K562 (cell line): Measurements from ENCODE around the gene ARHGEF10L. TPM values are rescaled to one million over a fixed set of nuclear protein-coding genes. Genes with fewer than 3 reads are reported as not detected.

Source experiments
- ATAC-seq: fragments of 200-7000 bp; cut with Tn5 transposase; 3 replicates; pipeline ENCODE4 v1.9.1; 2020; ENCODE audit warnings: moderate library complexity
- BruUV-seq: library from RNA; stranded (reverse); fragments of 400-500 nt; replicated peaks from 2 replicates; lab custom pipeline; 2021; lab: Mats Ljungman, UMichigan
- CTCF ChIA-PET: fragments of 300-600 bp; formaldehyde crosslinking; extraction: SDS; loops from one replicate; lab custom pipeline; 2021; ENCODE audit warnings: low intra/inter-chr PET ratio; lab: Yijun Ruan, JAX
- POLR2A ChIA-PET: fragments of 300-600, 350-650 bp; sonication (Branson Sonifier 250); formaldehyde crosslinking; extraction: SDS; loops from one replicate; lab custom pipeline; 2021; ENCODE audit warnings: antibody characterized with exemption, inconsistent platforms; lab: Yijun Ruan, JAX
- DNase-seq, 4 experiments: peaks; one replicate each; pipeline versions ENCODE4 v3.0.0 to v3.0.0-alpha.2; 2011 to 2018; ENCODE audit warnings: low spot score in 3 of 4, mixed read lengths in 3 of 4; ENCODE audit errors: extremely low read depth in 1 of 4
- FAIRE-seq: peaks from 2 replicates; lab custom pipeline; 2011; peaks lifted over from hg19 to GRCh38; lab: Jason Lieb, UNC
- H2AFZ ChIP-seq: 2 replicates; pipeline ENCODE4 v1.6.0; 2011; ENCODE audit warnings: low read depth, low read length, control low read depth, inconsistent platforms
- H3K27ac ChIP-seq: fragments of 200-600 bp; 3 replicates; pipeline ENCODE4 v1.8.0; 2011; ENCODE audit warnings: low read depth, mild to moderate bottlenecking, control low read depth, inconsistent platforms, low read length, moderate library complexity, mixed read lengths; ENCODE audit errors: extremely low read depth
- H3K27me3 ChIP-seq, 2 experiments: fragments of 300-600 bp in 1 of 2; 2 replicates in 1 of 2; 3 replicates in 1 of 2; pipeline versions ENCODE4 v1.6.0 to v1.8.0; 2011; ENCODE audit warnings: inconsistent platforms in 2 of 2, low read length in 2 of 2, mild to moderate bottlenecking in 1 of 2, mixed read lengths in 1 of 2, moderate library complexity in 1 of 2; ENCODE audit not compliant: control insufficient read depth in 2 of 2, insufficient read depth in 2 of 2
- H3K36me3 ChIP-seq: fragments of 300-600 bp; 3 replicates; pipeline ENCODE4 v1.8.0; 2011; ENCODE audit warnings: mild to moderate bottlenecking, low read length, inconsistent platforms; ENCODE audit not compliant: control insufficient read depth, insufficient read depth
- H3K4me1 ChIP-seq, 2 experiments: fragments of 200-600 bp in 1 of 2; replicated peaks in 1 of 2; 2 replicates in 1 of 2; 3 replicates in 1 of 2; pipeline versions ENCODE4 v1.5.1 to v1.8.0; 2011; ENCODE audit warnings: inconsistent platforms in 2 of 2, low read length in 2 of 2, mild to moderate bottlenecking in 1 of 2, mixed read lengths in 1 of 2, moderate library complexity in 1 of 2; ENCODE audit not compliant: control insufficient read depth in 2 of 2, insufficient read depth in 2 of 2
- H3K4me2 ChIP-seq: 2 replicates; pipeline ENCODE4 v1.6.1; 2011; ENCODE audit warnings: low read length, control low read depth, inconsistent platforms, mixed read lengths; ENCODE audit not compliant: insufficient read depth
- H3K4me3 ChIP-seq: fragments of 200-600 bp; sonication (generic), shearing (Covaris generic); 2 replicates; pipeline ENCODE4 v1.5.1; 2016; ENCODE audit warnings: control low read depth, inconsistent platforms
- H3K79me2 ChIP-seq: fragments of 200-600 bp; 3 replicates; pipeline ENCODE4 v1.8.0; 2011; ENCODE audit warnings: low read length, inconsistent platforms; ENCODE audit not compliant: control insufficient read depth, insufficient read depth
- H3K9ac ChIP-seq, 2 experiments: 2 replicates each; pipeline versions ENCODE4 v1.6.0 to v1.6.1; 2011; ENCODE audit warnings: low read depth in 2 of 2, low read length in 2 of 2, control low read depth in 1 of 2, inconsistent platforms in 1 of 2, mild to moderate bottlenecking in 1 of 2, mixed read lengths in 1 of 2; ENCODE audit not compliant: insufficient read depth in 1 of 2
- H3K9me1 ChIP-seq: one replicate; pipeline ENCODE4 v1.6.0; 2011; ENCODE audit warnings: inconsistent platforms, mild to moderate bottlenecking, low read length, moderate library complexity; ENCODE audit not compliant: control insufficient read depth, insufficient read depth
- H3K9me3 ChIP-seq: replicated peaks from 2 replicates; pipeline ENCODE4 v1.5.1; 2011; ENCODE audit warnings: low read depth, low read length, inconsistent platforms; ENCODE audit not compliant: control insufficient read depth, insufficient read depth
- H4K20me1 ChIP-seq: replicated peaks from 2 replicates; pipeline ENCODE4 v1.6.1; 2011; ENCODE audit warnings: low read length, inconsistent platforms, mixed read lengths; ENCODE audit not compliant: control insufficient read depth, insufficient read depth
- CHCHD3 ChIP-seq: fragments of 250-450 bp; sonication (Bioruptor Pico); IDR thresholded peaks from 2 replicates; pipeline ENCODE4 v2.1.2; 2022; ENCODE audit warnings: mild to moderate bottlenecking
- CTBP1 ChIP-seq: fragments of 450-650 bp; IDR thresholded peaks from 2 replicates; pipeline ENCODE4 v1.6.1; 2016; ENCODE audit warnings: borderline replicate concordance
- DACH1 ChIP-seq: fragments of 450-650 bp; IDR thresholded peaks from 2 replicates; pipeline ENCODE4 v1.6.1; 2018; ENCODE audit not compliant: partially characterized antibody
- E2F3 ChIP-seq: fragments of 250-450 bp; sonication (Bioruptor Pico); IDR thresholded peaks from 2 replicates; pipeline ENCODE4 v1.4.0; 2020; ENCODE audit warnings: mild to moderate bottlenecking
- E2F8 ChIP-seq: fragments of 450-650 bp; IDR thresholded peaks from 2 replicates; pipeline ENCODE4 v1.7.1; 2018; ENCODE audit warnings: mild to moderate bottlenecking, low read depth; ENCODE audit not compliant: partially characterized antibody
- ETV5 ChIP-seq: sonication (generic); formaldehyde crosslinking; IDR thresholded peaks from 2 replicates; pipeline ENCODE4 v1.4.0; 2020; ENCODE audit warnings: low read depth, mild to moderate bottlenecking, missing genetic modification reagents
- HDAC1 ChIP-seq, 2 experiments: fragments of 450-650 bp; IDR thresholded peaks; 2 replicates each; pipeline ENCODE4 v1.6.1; 2016 to 2017; ENCODE audit warnings: inconsistent platforms in 1 of 2, mild to moderate bottlenecking in 1 of 2, moderate library complexity in 1 of 2
- HDAC2 ChIP-seq: fragments of 450-650 bp; IDR thresholded peaks from 2 replicates; pipeline ENCODE4 v1.6.1; 2016; ENCODE audit warnings: mild to moderate bottlenecking
- MTA3 ChIP-seq: fragments of 450-650 bp; formaldehyde crosslinking; IDR thresholded peaks from 2 replicates; pipeline ENCODE4 v1.6.1; 2017; ENCODE audit warnings: mild to moderate bottlenecking, borderline replicate concordance
- NFRKB ChIP-seq: fragments of 450-650 bp; IDR thresholded peaks from 2 replicates; pipeline ENCODE4 v1.6.1; 2016; ENCODE audit warnings: low read depth
- SMARCA4 ChIP-seq: fragments of 450-650 bp; IDR thresholded peaks from 2 replicates; pipeline ENCODE4 v1.6.1; 2016
- SP1 ChIP-seq: sonication (generic); formaldehyde crosslinking; IDR thresholded peaks from 2 replicates; pipeline ENCODE4 v1.8.1; 2022; ENCODE audit warnings: mild to moderate bottlenecking, missing genetic modification reagents
- TAF9B ChIP-seq: fragments of 450-650 bp; IDR thresholded peaks from 2 replicates; pipeline ENCODE4 v1.6.1; 2018; ENCODE audit warnings: mild to moderate bottlenecking; ENCODE audit not compliant: partially characterized antibody
- ZNF24 ChIP-seq: fragments of 450-650 bp; IDR thresholded peaks from 2 replicates; pipeline ENCODE4 v1.6.1; 2016
- ZNF717 ChIP-seq: fragments of 250-450 bp; sonication (Bioruptor Pico); IDR thresholded peaks from 2 replicates; pipeline ENCODE4 v1.5.0; 2021
- WGBS: fragments of 100-300 bp; shearing (Covaris generic); methylation state at CpG from one replicate; pipeline ENCODE4 v1.1.6; 2016; ENCODE audit warnings: low coverage, mixed read lengths; ENCODE audit not compliant: insufficient coverage; ENCODE audit errors: missing lambda C conversion rate; 5-methylcytosine and 5-hydroxymethylcytosine counted together
- in situ Hi-C: fragments of 300-500 bp; cut with MboI; formaldehyde crosslinking; loops from 4 replicates; pipeline ENCODE4 v1.15.0; 2018; ENCODE audit warnings: inconsistent platforms, mixed read lengths
- intact Hi-C: fragments of 100-400 bp; cut with micrococcal nuclease; formaldehyde crosslinking; loops from 2 replicates; pipeline ENCODE4 v1.14.2; 2022
- polyA plus RNA-seq, 8 experiments: library from polyadenylated mRNA; depleted of rRNA in 4 of 8; stranded (reverse) in 5 of 8; unstranded in 3 of 8; fragments of >200 nt; fragmentation: Nextera tagmentation in 2 of 8; fragmentation: Illumina TruSeq in 1 of 8; extraction: Ambion mirVana in 2 of 8; extraction: Trizol in 1 of 8; gene quantifications; 2 replicates each; pipeline versions ENCODE4 v1.2.1 to v1.2.3, GENCODE V29; 2011 to 2014; ENCODE audit warnings: inconsistent platforms in 1 of 8, missing spikeins in 1 of 8
- total RNA-seq, 7 experiments: library from RNA; depleted of rRNA in 6 of 7; stranded (reverse); fragments of >200 nt in 6 of 7; fragmentation: Illumina TruSeq in 2 of 7; extraction: Trizol in 2 of 7; gene quantifications; 2 replicates each; pipeline versions ENCODE4 v1.2.1 to v1.2.3, GENCODE V29; 2011 to 2021; ENCODE audit warnings: low replicate concordance in 1 of 7

Gene ARHGEF10L
- total and polyA plus RNA-seq, 9 of the 15 experiments (the other 6 are each of a cell fraction or from before 2014, with no cell fraction given) = 0.09 to 0.13 TPM; not detected in 7

DNA sequence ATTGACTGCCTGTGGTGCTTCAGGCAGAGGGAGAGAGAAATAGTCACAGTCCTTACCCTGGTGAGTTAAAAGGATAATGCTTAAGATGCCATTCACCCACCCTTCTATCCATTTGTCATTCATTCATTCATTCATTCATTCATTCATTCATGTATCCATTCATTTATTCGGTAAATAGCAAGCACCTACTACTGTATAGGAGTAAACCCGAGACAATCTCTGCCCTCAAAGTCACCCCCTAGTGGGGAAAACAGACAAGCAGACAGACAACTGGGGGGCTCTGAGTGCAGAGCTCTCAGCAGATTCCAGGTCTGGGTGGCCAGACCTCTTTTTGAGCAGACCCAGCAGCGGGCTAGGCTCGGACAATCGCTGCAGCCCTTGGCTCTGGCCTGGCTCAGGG, 201.6 kb downstream of the ARHGEF10L start (continued):
- no peak for TF ChIP-seq E2F8
- TF ChIP-seq ETV5 = no peak
- TF ChIP-seq HDAC1 (IDR thresholded peaks at IDR 0.05) = no peak
- peak; percentile 92 for TF ChIP-seq ZNF24
- TF ChIP-seq MTA3 = no peak
- TF ChIP-seq, all 486 proteins: peak for 2

DNA sequence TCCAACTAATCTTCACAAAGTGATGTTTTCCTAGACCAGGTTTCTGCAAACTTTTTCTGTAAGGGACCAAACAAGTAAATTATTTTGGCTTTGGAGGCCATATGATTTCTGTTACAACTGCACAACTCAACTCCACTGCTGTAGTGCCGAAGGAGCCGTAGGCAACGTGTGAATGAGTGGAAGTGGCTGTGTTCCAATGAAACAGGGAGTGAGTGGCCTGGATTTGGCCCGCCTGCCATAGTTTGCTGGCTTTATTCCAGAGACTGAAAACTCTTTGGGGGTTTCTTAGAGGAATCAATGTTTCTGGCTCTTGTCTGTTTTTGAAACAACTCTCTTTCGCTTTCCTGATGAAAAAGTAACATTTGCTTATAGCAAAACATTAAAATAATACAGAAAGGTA, 203.1 kb downstream of the ARHGEF10L start:
- no peaks in the 10 kb centered on the region for H4K20me1 ChIP-seq
- peaks cover 3 to 33% of the 10 kb centered on the region in 2 experiments; a peak in 4 of 5 replicates for H3K27me3 ChIP-seq
- no peaks in the 10 kb centered on the region for H3K79me2 ChIP-seq
- no peaks in the 10 kb centered on the region for H3K4me1 ChIP-seq
- H2AFZ ChIP-seq = no peak overlapping the region
- WGBS = 1% methylated on average over 5 of the region's 5 CpGs
- no peaks in the 10 kb centered on the region for H3K9me3 ChIP-seq
- no peak for DNase-seq
- no peak overlapping the region for H3K27ac ChIP-seq
- H3K4me2 ChIP-seq = no peak overlapping the region
- intact Hi-C loops (loop anchor here (10.0 kb wide), 1 partner anchor 248 kb away; no protein-coding TSS in a partner anchor), in situ Hi-C loops (no loop called here)
- TF ChIP-seq CTBP1 (no peak), ZNF717 (CRISPR knock-in tag) (no peak), HDAC2 (no peak), SP1 (no peak), NFRKB (no peak), E2F3 (CRISPR knock-in tag) (no peak), TAF9B (no peak), SMARCA4 (no peak), CHCHD3 (CRISPR knock-in tag) (no peak), DACH1 (no peak)
- H3K9me1 ChIP-seq = no peaks in the 10 kb centered on the region
- CTCF ChIA-PET = no interaction called here
- H3K9ac ChIP-seq = no peak overlapping the region
- H3K36me3 ChIP-seq = no peaks in the 10 kb centered on the region
- no peak for FAIRE-seq
- BruUV-seq = no TSS peak
- POLR2A ChIA-PET = no interaction called here
- ATAC-seq = no peak
- H3K4me3 ChIP-seq = no peak overlapping the region
